Ureter (tissue), 1 donor: ENCODE measurements around the gene MEGF11. TPM values are rescaled to one million over a fixed set of nuclear protein-coding genes. Genes with fewer than 3 reads are reported as not detected.

Source experiments
- DNase-seq: peaks from one replicate; pipeline ENCODE4 v3.0.0-alpha.2; 2020; ENCODE audit warnings: low spot score
- total RNA-seq: library from RNA; stranded (reverse); gene quantifications from one replicate; pipeline ENCODE4 v1.2.4, GENCODE V29; 2023
- donor health status: DM: yes; HTN: yes; CAD: no.

The MEGF11 gene
- total RNA-seq, 1 donor from 2014 or later = not detected

GRCh38 chr15:66216806-66217205 is 36.7 kb downstream of the MEGF11 start:
- DNase-seq = no peak

- no peak for DNase-seq
These were observed 37.7 kb downstream of the MEGF11 start for GRCh38 chr15:66215811-66216210.

DNA sequence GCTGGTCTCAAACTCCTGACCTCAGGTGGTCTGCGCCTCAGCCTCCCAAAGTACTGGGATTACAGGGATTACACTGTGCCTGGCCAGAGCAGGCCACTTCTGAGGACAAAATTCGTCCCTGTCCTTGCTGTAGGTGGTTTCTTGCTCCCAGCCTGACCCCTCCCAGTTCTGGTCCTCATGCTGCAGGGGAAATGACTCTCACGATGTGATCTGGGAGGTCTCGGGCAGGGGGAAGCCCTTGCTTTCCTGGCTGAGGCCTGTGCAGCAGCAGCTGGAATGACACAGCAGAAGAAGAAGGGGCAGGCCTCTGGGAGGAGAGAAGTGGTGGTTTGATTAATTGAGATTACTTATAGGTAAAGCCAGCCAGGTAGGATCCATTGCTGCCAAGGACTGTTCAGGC is 39.3 kb downstream of the MEGF11 start:
- DNase-seq = no peak

- DNase-seq = no peak
These were observed 41.0 kb downstream of the MEGF11 start for GRCh38 chr15:66212563-66212921.

DNA sequence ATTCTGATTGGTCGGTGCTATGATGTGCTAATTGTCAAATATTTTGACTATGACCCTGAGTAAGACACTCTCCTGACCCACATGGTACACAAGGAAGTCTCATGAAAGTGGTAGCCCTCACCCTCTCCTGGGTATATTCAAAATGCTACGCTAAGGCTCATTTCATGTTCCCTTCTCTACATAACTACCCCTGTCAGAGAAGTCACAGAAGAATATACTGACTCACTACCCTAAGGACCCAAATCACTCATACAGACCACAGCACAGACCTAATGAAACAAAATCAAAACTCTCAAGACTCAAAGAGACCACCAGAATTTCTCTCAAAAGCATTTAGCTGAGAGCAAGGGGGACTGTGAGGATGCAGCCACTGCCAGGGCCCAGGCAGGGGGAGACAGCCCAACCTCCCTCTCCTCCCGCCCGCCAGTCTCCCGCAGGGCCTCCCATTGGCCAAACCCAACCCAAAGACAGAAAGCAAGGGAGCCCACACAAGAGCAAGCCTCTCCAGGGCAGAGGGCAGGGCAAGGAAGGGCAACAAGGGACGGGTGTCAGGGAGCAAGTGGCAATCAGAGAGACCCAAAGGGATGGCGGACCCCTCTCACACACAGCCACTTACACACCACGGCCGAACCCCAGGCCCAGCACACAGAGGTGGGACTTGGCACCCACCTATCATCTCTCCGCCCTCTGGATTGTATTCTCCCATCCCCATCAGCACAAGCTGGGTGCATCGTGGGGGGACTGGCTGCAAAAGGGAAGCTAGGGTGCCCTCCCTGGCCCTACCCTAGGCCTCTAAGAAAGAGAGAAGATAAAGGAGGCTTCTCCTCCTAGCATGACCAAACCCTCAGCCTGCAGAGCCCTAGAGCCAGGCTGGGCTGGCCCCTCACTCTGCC is 41.6 kb downstream of the MEGF11 start:
- no peak for DNase-seq

DNA sequence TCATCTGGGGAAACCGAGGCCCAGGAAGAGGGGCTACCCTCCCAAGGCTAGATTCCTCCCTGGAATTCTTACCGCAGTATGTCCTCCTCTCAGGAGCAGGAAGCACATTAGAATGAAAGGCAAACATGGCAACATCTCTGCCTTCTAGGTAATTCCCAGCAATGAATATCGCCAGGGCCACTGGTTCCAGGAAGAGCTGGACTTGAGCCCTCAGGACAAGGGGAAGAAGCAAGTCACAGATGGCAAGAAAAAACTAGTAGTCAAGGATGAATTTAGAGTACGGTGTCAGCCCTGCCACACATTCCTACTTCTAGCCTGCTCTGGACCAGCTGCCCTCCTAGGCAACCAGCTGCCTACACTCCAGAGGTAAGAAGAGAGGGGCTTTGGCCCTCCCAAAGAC is 42.9 kb downstream of the MEGF11 start:
- DNase-seq = no peak

DNA sequence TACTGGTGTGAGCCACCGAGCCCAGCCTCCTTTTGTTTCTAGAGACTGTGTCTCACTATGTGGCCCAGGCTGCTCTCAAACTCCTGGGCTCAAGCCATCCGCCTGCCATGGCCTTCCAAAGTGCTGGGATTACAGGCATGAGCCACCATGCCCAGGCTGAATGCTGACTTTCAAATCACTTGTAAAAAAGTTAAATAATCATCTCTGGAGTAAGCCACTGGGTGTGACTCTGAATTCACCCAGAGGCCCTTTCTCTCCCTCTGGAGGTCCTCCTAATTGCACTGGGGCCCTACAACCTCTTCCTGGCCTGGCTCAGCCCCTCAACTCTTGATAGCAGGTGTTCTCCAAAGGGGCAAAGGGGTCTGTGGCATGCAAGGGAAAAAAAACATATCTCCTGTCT is 54.8 kb downstream of the MEGF11 start:
- DNase-seq = no peak

DNA sequence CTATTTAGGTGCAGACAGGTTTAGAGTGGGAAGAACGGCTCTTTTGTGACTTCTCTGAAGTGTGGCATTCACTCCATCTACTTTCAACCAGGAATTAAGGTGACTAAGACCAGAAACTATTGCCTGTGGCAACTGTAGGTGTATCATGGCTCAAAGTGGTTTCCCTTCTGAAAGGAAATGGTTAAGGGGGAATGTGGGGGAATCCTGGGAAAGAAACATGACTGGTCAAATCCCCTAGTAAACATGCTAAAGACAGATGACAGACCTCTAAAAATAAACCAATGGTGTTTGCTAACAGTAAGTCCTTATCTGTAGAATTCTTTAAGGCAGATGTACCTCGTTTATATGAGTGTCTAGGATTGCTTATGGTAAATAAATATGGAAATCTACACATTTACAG is 56.9 kb downstream of the MEGF11 start:
- DNase-seq = no peak

DNA sequence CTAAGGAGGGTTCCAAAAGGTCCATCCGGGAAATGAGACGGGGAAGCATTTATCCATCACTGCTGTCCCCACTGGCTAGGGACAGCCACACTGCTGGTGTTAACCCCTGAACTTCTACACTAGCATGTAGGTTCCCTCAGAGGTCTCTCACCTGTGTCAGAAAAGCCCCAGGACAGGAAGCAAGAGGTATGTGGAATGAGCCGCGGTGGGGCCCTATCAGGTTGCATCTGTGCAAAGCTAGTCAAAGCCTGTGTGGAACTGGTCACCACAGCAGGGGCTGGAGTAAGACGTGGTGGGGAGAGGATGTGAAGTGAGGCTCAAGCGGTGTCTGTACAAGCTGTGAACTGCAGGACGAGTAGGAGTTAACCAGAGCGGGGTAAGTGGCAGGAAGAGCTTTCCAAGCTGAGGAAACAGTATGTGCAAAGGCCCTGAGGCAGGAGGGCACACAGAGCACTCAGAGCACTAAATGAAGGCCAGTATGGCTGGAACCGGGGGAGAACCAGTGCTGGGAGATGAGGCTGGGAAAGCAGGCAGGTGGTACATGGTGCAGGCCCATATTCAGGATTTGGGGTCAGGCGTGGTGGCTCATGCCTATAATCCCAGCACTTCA is 57.8 kb downstream of the MEGF11 start:
- DNase-seq = no peak

DNA sequence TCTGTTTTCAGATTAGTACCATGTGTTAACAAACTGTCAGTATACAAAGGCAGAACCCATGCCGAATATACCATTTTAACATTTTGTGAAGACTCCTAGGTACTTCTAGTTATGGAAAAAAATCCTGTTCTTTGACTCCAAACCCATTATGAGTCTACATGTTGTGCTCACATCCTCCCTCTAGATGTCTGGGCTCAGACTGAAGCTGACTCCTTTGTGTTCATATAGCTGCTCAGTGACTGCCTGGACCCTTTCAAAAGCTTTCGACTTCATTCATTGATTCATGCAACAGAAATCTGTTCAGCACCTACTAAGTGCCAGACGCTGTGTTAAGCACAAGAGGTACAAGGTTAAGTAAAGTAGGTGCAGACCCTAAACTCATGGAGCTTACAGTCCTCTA is 60.5 kb downstream of the MEGF11 start:
- no peak for DNase-seq

GRCh38 chr15:66190746-66191145 is 62.8 kb downstream of the MEGF11 start:
- no peak for DNase-seq

GRCh38 chr15:66189291-66189690 is 64.3 kb downstream of the MEGF11 start:
- no peak for DNase-seq

GRCh38 chr15:66188464-66188863 is 65.1 kb downstream of the MEGF11 start:
- no peak for DNase-seq

GRCh38 chr15:66187271-66187670 is 66.3 kb downstream of the MEGF11 start:
- DNase-seq = no peak

DNA sequence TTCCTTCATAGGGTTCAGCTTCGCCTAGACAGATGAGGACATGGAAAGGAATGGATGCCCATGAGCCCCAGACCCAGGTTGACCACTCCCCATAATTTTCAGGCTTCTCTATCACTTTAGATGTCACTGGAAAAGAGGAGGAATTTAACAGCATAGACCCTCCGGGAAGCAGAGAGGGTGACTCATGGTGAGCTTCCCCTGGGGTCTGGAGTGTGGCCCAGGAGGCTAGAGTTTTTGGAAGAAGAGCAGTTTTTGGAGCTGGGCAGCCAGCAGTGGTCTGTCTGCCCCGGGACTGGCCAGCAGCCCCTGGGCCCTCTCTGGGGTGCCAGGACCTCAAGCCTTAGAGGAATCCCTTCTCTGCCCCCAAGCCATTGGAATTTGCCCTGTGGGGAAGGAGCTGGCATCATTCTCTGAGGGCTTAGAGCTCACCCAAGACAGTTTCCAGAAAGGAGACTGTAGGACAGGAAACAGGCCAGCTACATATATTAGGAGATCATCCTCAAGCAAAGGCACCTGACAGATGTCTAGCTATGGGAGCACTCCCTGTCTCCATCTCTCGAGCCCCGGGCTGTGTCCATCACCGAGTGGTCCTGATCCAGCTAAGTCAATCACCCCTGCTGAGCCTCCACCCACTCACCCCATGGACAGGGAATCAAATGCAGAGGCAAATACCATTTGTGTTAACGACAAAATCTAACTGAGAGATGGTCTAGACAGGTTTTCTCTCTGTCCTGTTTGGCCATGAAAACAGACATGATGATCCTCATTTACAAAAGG is 67.3 kb downstream of the MEGF11 start:
- no peak for DNase-seq

DNA sequence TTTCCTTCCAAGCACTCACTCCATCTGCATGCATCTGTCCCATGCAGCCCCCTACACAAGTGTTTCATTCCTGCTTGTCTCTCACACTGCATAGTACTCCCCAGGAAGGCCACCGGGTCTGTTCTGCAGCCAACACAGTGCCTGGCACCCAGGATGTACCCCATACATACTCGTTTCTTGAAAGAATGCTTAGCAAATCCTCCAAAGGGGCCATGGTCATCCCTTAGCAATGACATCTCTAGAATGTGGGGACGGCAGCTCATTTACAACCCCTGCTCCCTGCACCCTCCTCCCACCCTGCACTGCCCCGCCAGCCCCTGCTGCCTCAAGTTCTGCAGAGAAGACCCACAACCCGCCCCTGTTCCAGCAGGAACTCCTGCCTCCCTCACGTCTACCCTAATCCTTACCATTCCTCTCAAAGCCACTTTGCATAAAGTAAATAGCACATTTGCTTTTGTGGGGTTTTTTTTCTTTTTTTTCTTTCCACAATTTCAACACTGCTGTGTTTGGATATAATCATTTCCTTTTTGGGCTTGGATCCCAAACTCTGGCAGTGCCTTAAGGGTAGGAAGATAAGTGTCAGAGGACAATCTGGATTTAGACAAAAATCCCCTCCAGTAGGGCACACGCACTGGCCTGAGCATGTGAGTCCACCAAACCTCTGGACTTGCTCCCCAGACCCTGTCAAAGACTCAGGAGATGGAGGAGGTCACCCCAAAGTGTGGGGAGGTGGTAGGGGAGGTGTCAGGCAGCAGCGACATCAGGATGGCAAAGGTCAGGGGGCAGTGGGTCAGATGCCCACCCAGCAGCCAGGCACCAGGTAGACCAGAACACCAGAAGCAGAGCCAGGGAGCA is 68.4 kb downstream of the MEGF11 start:
- no peak for DNase-seq

DNA sequence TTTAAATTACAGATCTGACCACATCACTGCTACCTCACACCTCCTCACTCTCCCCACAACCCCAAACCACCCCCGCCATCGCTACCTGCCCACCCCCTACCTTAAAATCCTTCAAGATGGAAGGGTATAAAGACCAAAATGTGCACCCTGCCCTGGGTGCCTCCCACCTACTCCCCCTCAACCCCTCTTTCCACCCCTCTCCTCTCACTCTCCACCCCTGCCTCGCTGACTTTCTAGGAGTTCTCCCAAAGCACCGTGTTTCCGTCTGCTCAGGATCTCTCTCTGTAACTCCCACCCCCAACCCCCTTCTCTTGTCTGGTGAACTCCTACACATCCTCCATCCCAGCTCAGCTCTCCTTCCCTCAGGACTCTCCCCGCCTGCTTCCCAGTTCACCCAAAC is 69.1 kb downstream of the MEGF11 start:
- no peak for DNase-seq

GRCh38 chr15:66180531-66181097 is 72.9 kb downstream of the MEGF11 start:
- no peak for DNase-seq

GRCh38 chr15:66178531-66178910 is 75.0 kb downstream of the MEGF11 start:
- no peak for DNase-seq

GRCh38 chr15:66172324-66172980 is 81.1 kb downstream of the MEGF11 start:
- no peak for DNase-seq

- no peak for DNase-seq
These were observed 81.7 kb downstream of the MEGF11 start for GRCh38 chr15:66171841-66172240.
